A549 (cell line): ENCODE results near the gene PICK1.

Experiments used
- GATA3 ChIP-seq: IDR thresholded peaks from 2 replicates; pipeline ENCODE4 v1.6.1; 2012; ENCODE audit warnings: borderline replicate concordance
- TF ChIP-seq, protein P1 (sequence below): IDR thresholded peaks from 2 replicates; pipeline ENCODE4 v1.6.1; 2012

DNA sequence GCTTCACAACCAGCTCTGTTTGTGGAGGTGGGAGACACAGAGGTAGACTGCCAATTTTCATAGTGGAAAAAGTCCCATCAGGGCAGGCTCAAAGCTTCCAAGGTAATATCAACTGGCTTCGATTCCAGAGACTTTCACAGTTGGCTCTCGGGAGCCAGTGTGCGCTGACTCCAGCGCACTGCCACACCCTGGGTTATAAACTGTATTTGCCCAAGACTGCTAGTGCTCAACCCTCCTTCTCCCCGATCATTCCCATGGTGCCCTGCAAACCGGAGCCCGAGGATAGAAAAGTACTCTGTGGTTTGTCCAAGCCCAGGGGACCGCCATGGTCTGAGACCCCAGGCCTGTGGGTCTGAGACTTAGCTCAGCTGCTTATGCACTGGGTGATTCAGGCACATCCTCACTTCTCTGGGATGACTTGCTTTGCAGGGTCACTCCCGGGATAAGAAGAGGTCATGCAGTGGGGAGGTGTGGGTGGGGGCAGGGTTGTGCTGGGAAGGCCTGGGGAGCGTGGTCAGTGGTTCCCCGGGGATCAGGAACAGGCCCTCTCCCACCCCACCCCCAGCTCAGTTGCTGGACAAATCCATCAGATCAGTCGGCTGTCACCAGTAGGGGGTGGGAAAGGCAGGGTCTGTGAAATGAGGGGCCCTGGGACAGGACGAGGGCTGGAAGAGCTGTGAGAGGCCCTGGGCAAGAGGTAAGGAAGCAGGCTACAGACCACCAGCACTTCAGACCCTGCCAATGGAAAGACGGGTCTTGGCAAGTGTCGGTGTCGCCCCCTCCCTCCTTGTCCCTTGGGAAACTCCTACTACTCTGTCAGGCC, 26.7 kb upstream of the PICK1 start:
- no peak for TF ChIP-seq GATA3
- TF ChIP-seq, protein P1, sequence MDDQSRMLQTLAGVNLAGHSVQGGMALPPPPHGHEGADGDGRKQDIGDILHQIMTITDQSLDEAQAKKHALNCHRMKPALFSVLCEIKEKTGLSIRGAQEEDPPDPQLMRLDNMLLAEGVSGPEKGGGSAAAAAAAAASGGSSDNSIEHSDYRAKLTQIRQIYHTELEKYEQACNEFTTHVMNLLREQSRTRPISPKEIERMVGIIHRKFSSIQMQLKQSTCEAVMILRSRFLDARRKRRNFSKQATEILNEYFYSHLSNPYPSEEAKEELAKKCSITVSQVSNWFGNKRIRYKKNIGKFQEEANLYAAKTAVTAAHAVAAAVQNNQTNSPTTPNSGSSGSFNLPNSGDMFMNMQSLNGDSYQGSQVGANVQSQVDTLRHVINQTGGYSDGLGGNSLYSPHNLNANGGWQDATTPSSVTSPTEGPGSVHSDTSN = no peak
